ENCODE measurements around the gene ALAD.

ALAD gene

DNA sequence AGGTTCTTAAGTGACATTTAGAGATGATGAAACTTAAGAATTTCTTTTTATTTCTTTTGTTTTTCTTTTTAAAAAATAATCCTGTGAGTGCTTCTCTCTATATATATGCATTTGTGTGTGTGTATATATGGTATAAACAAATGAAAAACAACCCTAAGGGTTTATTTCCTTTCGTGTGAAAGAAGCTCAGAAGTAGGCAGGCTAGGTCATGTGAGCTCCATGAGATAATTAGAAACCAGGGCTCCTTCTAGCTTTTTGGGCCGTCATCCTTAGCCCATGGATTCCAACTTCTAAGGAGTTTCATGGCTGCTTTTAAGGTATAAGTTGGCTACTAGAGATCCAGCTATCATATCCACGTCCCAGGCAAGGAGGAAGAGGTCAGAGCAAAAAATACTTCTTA is 20.6 kb upstream of the ALAD start:
- H2BK120ac ChIP-seq (ENCODE audit: low read depth, low read length) = no peak overlapping the region
- H3K4me1 ChIP-seq (ENCODE audit: control insufficient read depth, low read depth, low read length) = no peaks in the 10 kb centered on the region
- no peaks in the 10 kb centered on the region for H3K79me1 ChIP-seq (ENCODE audit: low read length)
- no peak overlapping the region for H2BK5ac ChIP-seq (ENCODE audit: low read length)
- WGBS (ENCODE audit: extremely low coverage, insufficient coverage, low lambda C conversion rate) = no CpG with 5 or more reads among the region's 3 CpGs
- H3K79me2 ChIP-seq (ENCODE audit: control insufficient read depth, insufficient read depth, low read length) = no peaks in the 10 kb centered on the region
- H3K36me3 ChIP-seq (ENCODE audit: control insufficient read depth, insufficient read depth, low read length) = no peaks in the 10 kb centered on the region
- no peak overlapping the region for H4K8ac ChIP-seq (ENCODE audit: low read depth, low read length)
- H3K4ac ChIP-seq (ENCODE audit: low read depth, low read length) = no peak overlapping the region
- H3K4me3 ChIP-seq (ENCODE audit: low read length) = no peak overlapping the region
- no peak overlapping the region for H3K4me2 ChIP-seq (ENCODE audit: low read length)
- H2BK15ac ChIP-seq (replicated peaks; ENCODE audit: low read depth) = no peak overlapping the region
- no peak overlapping the region for H3K27ac ChIP-seq (ENCODE audit: low read depth, low read length)
- H3K9ac ChIP-seq (ENCODE audit: low read length) = no peak overlapping the region
- no peak overlapping the region for H3K56ac ChIP-seq (ENCODE audit: low read length)
- H4K5ac ChIP-seq (ENCODE audit: low read length) = no peak overlapping the region
- DNase-seq = no peak
- no peaks in the 10 kb centered on the region for H3K27me3 ChIP-seq (ENCODE audit: insufficient read depth, low read length, poor library complexity)
- H3K18ac ChIP-seq (ENCODE audit: low read length) = no peak overlapping the region
- no peak overlapping the region for H3K23ac ChIP-seq (ENCODE audit: low read length)
- H2AK5ac ChIP-seq (ENCODE audit: low read length) = no peak overlapping the region

DNA sequence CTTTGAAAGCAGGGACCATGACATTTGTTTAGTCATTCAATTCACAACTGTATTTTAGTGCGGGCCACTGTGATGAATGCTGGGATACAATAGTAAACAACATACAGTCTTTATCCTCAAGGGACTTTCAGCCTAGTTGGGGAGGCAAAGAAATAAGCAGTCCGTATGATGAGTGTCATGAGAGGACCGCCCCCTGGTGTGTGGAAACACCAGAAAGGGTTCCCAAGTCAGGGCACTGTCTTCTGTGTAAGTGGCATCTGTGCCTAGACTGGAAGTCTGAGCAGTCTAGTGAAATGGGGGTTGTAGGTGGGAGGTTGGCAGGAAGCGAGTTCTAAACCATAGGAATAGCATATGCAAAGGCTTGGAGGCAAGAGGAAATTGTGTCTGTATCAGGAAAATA is 16.3 kb upstream of the ALAD start:
- Histone ChIP-seq H3K4me2 (ENCODE audit: low read length) (no peak overlapping the region), H3K27ac (ENCODE audit: low read depth, low read length) (no peak overlapping the region), H3K79me2 (ENCODE audit: control insufficient read depth, insufficient read depth, low read length) (no peaks in the 10 kb centered on the region), H2BK120ac (ENCODE audit: low read depth, low read length) (no peak overlapping the region), H3K4me3 (ENCODE audit: low read length) (no peak overlapping the region), H2AK5ac (ENCODE audit: low read length) (no peak overlapping the region), H3K23ac (ENCODE audit: low read length) (no peak overlapping the region), H4K8ac (ENCODE audit: low read depth, low read length) (no peak overlapping the region), H3K36me3 (ENCODE audit: control insufficient read depth, insufficient read depth, low read length) (no peaks in the 10 kb centered on the region), H3K9ac (ENCODE audit: low read length) (no peak overlapping the region), H3K27me3 (ENCODE audit: insufficient read depth, low read length, poor library complexity) (no peaks in the 10 kb centered on the region), H3K79me1 (ENCODE audit: low read length) (no peaks in the 10 kb centered on the region), H3K56ac (ENCODE audit: low read length) (no peak overlapping the region), H4K5ac (ENCODE audit: low read length) (no peak overlapping the region), H2BK15ac (replicated peaks; ENCODE audit: low read depth) (no peak overlapping the region), H3K4me1 (ENCODE audit: control insufficient read depth, low read depth, low read length) (no peaks in the 10 kb centered on the region), H2BK5ac (ENCODE audit: low read length) (no peak overlapping the region), H3K18ac (ENCODE audit: low read length) (no peak overlapping the region), H3K4ac (ENCODE audit: low read depth, low read length) (no peak overlapping the region)
- no peak for DNase-seq
- no CpG with 5 or more reads among the region's 4 CpGs for WGBS (ENCODE audit: extremely low coverage, insufficient coverage, low lambda C conversion rate)

DNA sequence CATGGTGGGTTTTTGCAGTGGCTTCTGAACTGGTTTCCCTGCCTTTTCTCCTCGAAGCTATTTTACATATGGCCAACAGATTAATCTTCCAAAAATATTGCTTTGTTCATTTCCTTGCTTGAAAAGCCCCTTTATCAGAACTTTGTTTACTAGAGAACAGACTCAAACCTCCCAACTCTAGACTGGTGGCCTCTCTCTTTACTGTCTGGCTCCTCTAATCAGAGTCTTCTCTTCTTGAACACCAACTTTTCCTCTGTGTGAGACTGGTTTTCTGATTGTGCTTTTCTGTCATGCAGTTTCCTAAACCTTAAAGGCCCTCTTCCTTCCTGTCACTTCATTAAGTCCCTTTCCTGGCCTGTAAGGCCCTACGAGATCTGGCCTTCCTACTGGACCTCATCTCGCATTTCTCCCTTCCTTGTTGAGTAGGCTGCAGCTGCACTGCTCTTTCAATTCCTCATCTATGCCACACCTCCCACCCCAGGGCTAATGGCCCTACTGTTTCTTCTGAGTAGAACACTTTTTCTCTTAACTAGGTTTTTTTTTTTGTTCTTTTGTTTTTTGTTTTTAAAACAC is 15.2 kb upstream of the ALAD start:
- no peak overlapping the region for H4K8ac ChIP-seq (ENCODE audit: low read depth, low read length)
- H3K9ac ChIP-seq (ENCODE audit: low read length) = no peak overlapping the region
- no peak for DNase-seq
- H2BK120ac ChIP-seq (ENCODE audit: low read depth, low read length) = no peak overlapping the region
- H3K4ac ChIP-seq (ENCODE audit: low read depth, low read length) = no peak overlapping the region
- WGBS (ENCODE audit: extremely low coverage, insufficient coverage, low lambda C conversion rate) = no CpG with 5 or more reads among the region's 3 CpGs
- H3K56ac ChIP-seq (ENCODE audit: low read length) = no peak overlapping the region
- no peak overlapping the region for H4K5ac ChIP-seq (ENCODE audit: low read length)
- H2BK15ac ChIP-seq (replicated peaks; ENCODE audit: low read depth) = no peak overlapping the region
- H3K36me3 ChIP-seq (ENCODE audit: control insufficient read depth, insufficient read depth, low read length) = no peaks in the 10 kb centered on the region
- no peaks in the 10 kb centered on the region for H3K27me3 ChIP-seq (ENCODE audit: insufficient read depth, low read length, poor library complexity)
- no peak overlapping the region for H2BK5ac ChIP-seq (ENCODE audit: low read length)
- H3K27ac ChIP-seq (ENCODE audit: low read depth, low read length) = no peak overlapping the region
- H3K4me2 ChIP-seq (ENCODE audit: low read length) = no peak overlapping the region
- H3K79me2 ChIP-seq (ENCODE audit: control insufficient read depth, insufficient read depth, low read length) = no peaks in the 10 kb centered on the region
- no peak overlapping the region for H3K4me3 ChIP-seq (ENCODE audit: low read length)
- H3K18ac ChIP-seq (ENCODE audit: low read length) = no peak overlapping the region
- H2AK5ac ChIP-seq (ENCODE audit: low read length) = no peak overlapping the region
- H3K23ac ChIP-seq (ENCODE audit: low read length) = no peak overlapping the region
- H3K4me1 ChIP-seq (ENCODE audit: control insufficient read depth, low read depth, low read length) = no peaks in the 10 kb centered on the region
- no peaks in the 10 kb centered on the region for H3K79me1 ChIP-seq (ENCODE audit: low read length)

DNA sequence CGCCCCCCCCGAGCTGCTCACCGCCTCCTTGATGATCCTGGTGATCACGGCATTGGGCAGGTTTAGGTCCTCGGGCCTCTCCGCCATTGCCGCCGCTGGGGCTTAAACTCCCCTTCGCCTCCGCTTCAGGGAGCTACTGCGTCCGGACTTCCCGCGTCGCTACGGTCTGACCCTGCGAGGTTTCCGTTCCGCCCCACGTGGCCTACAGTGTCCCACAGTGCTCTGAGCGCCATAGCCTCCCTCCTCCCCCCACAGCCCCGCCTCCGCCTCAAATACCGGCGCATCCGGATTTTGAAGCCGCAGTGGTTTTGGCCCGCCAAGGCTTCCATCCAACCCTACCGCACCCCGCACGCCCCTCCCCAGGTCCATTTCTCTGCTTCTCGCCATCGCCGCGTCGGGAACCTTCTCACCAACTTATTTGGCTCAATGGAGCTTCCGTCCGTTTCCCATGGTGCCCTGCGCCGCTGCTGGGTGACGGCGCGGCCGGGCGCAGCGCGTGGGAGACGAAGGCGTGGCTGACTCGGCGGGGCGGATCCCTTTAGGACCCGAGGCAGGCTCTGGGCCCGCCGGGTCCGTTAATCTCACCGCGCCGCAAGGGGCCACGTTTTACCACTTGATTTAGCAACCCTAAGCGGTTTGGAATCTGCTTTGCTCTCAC is 9.3 kb upstream of the ALAD start, which contains the start of the genes C9orf43 and POLE3:
TSS of gene C9orf43 (plus strand) at position 541 of the 658 bp plus-strand sequence. CDS start 2,747 bp downstream, outside the sequence.
TSS of gene POLE3 (minus strand) at position 469 of the 658 bp plus-strand sequence. CDS start at position 87, 382 bp downstream.
- peak within 1 kb of the TSS; percentile 92 for H3K18ac ChIP-seq (ENCODE audit: low read length)
- H3K23ac ChIP-seq (ENCODE audit: low read length) = peak within 1 kb of the TSS; percentile 91
- H3K79me2 ChIP-seq (ENCODE audit: control insufficient read depth, insufficient read depth, low read length) = peaks cover 17% of the 10 kb centered on the region
- no peaks in the 10 kb centered on the region for H3K27me3 ChIP-seq (ENCODE audit: insufficient read depth, low read length, poor library complexity)
- peak within 1 kb of the TSS; percentile 42 for H4K8ac ChIP-seq (ENCODE audit: low read depth, low read length)
- peak within 1 kb of the TSS; percentile 91 for H3K27ac ChIP-seq (ENCODE audit: low read depth, low read length)
- H3K9ac ChIP-seq (ENCODE audit: low read length) = peak within 1 kb of the TSS; percentile 94
- no peak within 1 kb of the TSS for H2BK120ac ChIP-seq (ENCODE audit: low read depth, low read length)
- peak; percentile 98 for DNase-seq
- WGBS (ENCODE audit: extremely low coverage, insufficient coverage, low lambda C conversion rate) = no CpG with 5 or more reads among the region's 61 CpGs
- peaks cover 9% of the 10 kb centered on the region for H3K36me3 ChIP-seq (ENCODE audit: control insufficient read depth, insufficient read depth, low read length)
- H3K4me3 ChIP-seq (ENCODE audit: low read length) = peak within 1 kb of the TSS; percentile 75
- peak within 1 kb of the TSS; percentile 65 for H3K4ac ChIP-seq (ENCODE audit: low read depth, low read length)
- H3K56ac ChIP-seq (ENCODE audit: low read length) = peak within 1 kb of the TSS; percentile 99
- H3K79me1 ChIP-seq (ENCODE audit: low read length) = peaks cover 7% of the 10 kb centered on the region
- H3K4me1 ChIP-seq (ENCODE audit: control insufficient read depth, low read depth, low read length) = peaks cover 2% of the 10 kb centered on the region
- peak within 1 kb of the TSS; percentile 88 for H4K5ac ChIP-seq (ENCODE audit: low read length)
- peak within 1 kb of the TSS; percentile 96 for H2BK5ac ChIP-seq (ENCODE audit: low read length)
- H2AK5ac ChIP-seq (ENCODE audit: low read length) = peak within 1 kb of the TSS; percentile 50
- peak within 1 kb of the TSS; percentile 99 for H3K4me2 ChIP-seq (ENCODE audit: low read length)
- no peak within 1 kb of the TSS for H2BK15ac ChIP-seq (replicated peaks; ENCODE audit: low read depth)

DNA sequence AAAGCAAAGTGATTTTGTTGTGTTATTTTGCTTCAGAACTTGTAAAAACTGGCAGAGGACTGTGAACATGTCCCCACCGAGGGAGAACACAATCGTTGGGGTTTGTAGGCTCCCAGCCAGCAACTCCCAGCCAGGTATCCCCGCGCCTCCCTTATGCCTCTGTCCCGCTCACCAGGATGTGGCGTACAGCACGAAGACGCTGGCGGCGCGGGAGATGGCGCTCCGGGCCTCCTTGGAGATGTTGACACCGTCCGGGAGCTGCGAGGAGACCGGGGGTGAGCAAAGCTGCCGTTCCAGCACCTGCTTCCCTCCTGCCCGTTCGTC is 8.8 kb upstream of the ALAD start:
- Histone ChIP-seq H2BK15ac (replicated peaks; ENCODE audit: low read depth) (no peak overlapping the region), H3K27me3 (ENCODE audit: insufficient read depth, low read length, poor library complexity) (no peaks in the 10 kb centered on the region), H3K9ac (ENCODE audit: low read length) (peak overlapping the region; percentile 93), H3K79me2 (ENCODE audit: control insufficient read depth, insufficient read depth, low read length) (peaks cover 17% of the 10 kb centered on the region), H3K4ac (ENCODE audit: low read depth, low read length) (peak overlapping the region; percentile 19), H2BK5ac (ENCODE audit: low read length) (peak overlapping the region; percentile 23), H2BK120ac (ENCODE audit: low read depth, low read length) (no peak overlapping the region), H4K8ac (ENCODE audit: low read depth, low read length) (no peak overlapping the region), H3K23ac (ENCODE audit: low read length) (peak overlapping the region; percentile 91), H3K18ac (ENCODE audit: low read length) (peak overlapping the region; percentile 3), H3K36me3 (ENCODE audit: control insufficient read depth, insufficient read depth, low read length) (peaks cover 9% of the 10 kb centered on the region), H2AK5ac (ENCODE audit: low read length) (no peak overlapping the region), H3K4me2 (ENCODE audit: low read length) (peak overlapping the region; percentile 99), H3K4me1 (ENCODE audit: control insufficient read depth, low read depth, low read length) (peaks cover 2% of the 10 kb centered on the region), H3K27ac (ENCODE audit: low read depth, low read length) (peak overlapping the region; percentile 91), H3K4me3 (ENCODE audit: low read length) (peak overlapping the region; percentile 41), H3K56ac (ENCODE audit: low read length) (peak overlapping the region; percentile 99), H4K5ac (ENCODE audit: low read length) (no peak overlapping the region), H3K79me1 (ENCODE audit: low read length) (peaks cover 7% of the 10 kb centered on the region)
- DNase-seq = no peak
- no CpG with 5 or more reads among the region's 20 CpGs for WGBS (ENCODE audit: extremely low coverage, insufficient coverage, low lambda C conversion rate)

Measured in mesendoderm (in vitro differentiated cells).